ENCODE results near the gene TSPAN10. TPM values are rescaled to one million over a fixed set of nuclear protein-coding genes. Genes with fewer than 3 reads are reported as not detected.

TSPAN10 gene
- total and polyA plus RNA-seq, 9 of the 15 experiments (the other 6 are each of a cell fraction or from before 2014, with no cell fraction given): 0.05 to 0.31 (median 0.13) TPM; not detected in 1

DNA sequence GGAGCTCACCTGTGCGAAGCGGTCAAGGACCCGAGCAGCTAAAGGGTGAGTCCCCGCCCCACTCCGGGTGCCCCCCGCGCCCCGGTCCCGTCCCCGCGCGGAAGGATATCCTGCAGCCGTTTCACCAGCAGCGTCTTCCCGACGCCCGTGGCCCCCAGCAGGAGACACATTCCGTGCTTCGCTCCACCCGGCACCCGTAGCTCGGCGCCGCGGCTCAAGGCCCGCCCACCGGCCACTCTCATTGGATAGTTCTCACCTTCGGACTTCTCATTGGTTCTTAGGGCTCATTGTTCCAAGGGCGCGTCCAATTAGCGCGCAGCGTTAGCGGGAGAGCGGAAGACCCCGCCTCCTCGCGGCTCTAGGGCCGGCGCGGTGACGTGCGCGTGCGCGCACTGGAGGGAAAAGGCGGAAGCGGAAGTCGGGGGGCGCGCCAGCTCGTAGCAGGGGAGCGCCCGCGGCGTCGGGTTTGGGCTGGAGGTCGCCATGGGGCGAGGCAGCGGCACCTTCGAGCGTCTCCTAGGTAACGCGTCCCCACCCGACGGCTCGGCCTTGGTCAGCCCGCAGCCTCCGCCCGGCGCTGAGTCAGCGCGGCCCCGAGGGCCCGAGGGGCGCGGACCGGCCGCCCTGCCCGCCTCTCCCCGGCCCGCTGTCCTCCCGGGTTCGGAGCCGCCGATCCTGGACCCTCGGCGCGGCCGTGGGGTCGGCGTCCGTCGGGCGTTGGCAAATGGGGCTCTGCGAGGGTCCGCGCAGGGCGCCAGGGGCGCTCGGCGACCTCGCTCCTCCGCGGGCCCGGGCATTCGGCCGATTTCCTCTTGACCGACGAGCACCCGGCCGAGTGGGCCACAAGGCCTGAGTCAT lies 46.8 kb downstream of the TSPAN10 start, which contains the start of the genes ARL16 and HGS (continued):
- TF ChIP-seq, protein P1, sequence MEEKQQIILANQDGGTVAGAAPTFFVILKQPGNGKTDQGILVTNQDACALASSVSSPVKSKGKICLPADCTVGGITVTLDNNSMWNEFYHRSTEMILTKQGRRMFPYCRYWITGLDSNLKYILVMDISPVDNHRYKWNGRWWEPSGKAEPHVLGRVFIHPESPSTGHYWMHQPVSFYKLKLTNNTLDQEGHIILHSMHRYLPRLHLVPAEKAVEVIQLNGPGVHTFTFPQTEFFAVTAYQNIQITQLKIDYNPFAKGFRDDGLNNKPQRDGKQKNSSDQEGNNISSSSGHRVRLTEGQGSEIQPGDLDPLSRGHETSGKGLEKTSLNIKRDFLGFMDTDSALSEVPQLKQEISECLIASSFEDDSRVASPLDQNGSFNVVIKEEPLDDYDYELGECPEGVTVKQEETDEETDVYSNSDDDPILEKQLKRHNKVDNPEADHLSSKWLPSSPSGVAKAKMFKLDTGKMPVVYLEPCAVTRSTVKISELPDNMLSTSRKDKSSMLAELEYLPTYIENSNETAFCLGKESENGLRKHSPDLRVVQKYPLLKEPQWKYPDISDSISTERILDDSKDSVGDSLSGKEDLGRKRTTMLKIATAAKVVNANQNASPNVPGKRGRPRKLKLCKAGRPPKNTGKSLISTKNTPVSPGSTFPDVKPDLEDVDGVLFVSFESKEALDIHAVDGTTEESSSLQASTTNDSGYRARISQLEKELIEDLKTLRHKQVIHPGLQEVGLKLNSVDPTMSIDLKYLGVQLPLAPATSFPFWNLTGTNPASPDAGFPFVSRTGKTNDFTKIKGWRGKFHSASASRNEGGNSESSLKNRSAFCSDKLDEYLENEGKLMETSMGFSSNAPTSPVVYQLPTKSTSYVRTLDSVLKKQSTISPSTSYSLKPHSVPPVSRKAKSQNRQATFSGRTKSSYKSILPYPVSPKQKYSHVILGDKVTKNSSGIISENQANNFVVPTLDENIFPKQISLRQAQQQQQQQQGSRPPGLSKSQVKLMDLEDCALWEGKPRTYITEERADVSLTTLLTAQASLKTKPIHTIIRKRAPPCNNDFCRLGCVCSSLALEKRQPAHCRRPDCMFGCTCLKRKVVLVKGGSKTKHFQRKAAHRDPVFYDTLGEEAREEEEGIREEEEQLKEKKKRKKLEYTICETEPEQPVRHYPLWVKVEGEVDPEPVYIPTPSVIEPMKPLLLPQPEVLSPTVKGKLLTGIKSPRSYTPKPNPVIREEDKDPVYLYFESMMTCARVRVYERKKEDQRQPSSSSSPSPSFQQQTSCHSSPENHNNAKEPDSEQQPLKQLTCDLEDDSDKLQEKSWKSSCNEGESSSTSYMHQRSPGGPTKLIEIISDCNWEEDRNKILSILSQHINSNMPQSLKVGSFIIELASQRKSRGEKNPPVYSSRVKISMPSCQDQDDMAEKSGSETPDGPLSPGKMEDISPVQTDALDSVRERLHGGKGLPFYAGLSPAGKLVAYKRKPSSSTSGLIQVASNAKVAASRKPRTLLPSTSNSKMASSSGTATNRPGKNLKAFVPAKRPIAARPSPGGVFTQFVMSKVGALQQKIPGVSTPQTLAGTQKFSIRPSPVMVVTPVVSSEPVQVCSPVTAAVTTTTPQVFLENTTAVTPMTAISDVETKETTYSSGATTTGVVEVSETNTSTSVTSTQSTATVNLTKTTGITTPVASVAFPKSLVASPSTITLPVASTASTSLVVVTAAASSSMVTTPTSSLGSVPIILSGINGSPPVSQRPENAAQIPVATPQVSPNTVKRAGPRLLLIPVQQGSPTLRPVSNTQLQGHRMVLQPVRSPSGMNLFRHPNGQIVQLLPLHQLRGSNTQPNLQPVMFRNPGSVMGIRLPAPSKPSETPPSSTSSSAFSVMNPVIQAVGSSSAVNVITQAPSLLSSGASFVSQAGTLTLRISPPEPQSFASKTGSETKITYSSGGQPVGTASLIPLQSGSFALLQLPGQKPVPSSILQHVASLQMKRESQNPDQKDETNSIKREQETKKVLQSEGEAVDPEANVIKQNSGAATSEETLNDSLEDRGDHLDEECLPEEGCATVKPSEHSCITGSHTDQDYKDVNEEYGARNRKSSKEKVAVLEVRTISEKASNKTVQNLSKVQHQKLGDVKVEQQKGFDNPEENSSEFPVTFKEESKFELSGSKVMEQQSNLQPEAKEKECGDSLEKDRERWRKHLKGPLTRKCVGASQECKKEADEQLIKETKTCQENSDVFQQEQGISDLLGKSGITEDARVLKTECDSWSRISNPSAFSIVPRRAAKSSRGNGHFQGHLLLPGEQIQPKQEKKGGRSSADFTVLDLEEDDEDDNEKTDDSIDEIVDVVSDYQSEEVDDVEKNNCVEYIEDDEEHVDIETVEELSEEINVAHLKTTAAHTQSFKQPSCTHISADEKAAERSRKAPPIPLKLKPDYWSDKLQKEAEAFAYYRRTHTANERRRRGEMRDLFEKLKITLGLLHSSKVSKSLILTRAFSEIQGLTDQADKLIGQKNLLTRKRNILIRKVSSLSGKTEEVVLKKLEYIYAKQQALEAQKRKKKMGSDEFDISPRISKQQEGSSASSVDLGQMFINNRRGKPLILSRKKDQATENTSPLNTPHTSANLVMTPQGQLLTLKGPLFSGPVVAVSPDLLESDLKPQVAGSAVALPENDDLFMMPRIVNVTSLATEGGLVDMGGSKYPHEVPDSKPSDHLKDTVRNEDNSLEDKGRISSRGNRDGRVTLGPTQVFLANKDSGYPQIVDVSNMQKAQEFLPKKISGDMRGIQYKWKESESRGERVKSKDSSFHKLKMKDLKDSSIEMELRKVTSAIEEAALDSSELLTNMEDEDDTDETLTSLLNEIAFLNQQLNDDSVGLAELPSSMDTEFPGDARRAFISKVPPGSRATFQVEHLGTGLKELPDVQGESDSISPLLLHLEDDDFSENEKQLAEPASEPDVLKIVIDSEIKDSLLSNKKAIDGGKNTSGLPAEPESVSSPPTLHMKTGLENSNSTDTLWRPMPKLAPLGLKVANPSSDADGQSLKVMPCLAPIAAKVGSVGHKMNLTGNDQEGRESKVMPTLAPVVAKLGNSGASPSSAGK (IDR thresholded peaks at IDR 0.05): no peak
- TF ChIP-seq, protein P2, sequence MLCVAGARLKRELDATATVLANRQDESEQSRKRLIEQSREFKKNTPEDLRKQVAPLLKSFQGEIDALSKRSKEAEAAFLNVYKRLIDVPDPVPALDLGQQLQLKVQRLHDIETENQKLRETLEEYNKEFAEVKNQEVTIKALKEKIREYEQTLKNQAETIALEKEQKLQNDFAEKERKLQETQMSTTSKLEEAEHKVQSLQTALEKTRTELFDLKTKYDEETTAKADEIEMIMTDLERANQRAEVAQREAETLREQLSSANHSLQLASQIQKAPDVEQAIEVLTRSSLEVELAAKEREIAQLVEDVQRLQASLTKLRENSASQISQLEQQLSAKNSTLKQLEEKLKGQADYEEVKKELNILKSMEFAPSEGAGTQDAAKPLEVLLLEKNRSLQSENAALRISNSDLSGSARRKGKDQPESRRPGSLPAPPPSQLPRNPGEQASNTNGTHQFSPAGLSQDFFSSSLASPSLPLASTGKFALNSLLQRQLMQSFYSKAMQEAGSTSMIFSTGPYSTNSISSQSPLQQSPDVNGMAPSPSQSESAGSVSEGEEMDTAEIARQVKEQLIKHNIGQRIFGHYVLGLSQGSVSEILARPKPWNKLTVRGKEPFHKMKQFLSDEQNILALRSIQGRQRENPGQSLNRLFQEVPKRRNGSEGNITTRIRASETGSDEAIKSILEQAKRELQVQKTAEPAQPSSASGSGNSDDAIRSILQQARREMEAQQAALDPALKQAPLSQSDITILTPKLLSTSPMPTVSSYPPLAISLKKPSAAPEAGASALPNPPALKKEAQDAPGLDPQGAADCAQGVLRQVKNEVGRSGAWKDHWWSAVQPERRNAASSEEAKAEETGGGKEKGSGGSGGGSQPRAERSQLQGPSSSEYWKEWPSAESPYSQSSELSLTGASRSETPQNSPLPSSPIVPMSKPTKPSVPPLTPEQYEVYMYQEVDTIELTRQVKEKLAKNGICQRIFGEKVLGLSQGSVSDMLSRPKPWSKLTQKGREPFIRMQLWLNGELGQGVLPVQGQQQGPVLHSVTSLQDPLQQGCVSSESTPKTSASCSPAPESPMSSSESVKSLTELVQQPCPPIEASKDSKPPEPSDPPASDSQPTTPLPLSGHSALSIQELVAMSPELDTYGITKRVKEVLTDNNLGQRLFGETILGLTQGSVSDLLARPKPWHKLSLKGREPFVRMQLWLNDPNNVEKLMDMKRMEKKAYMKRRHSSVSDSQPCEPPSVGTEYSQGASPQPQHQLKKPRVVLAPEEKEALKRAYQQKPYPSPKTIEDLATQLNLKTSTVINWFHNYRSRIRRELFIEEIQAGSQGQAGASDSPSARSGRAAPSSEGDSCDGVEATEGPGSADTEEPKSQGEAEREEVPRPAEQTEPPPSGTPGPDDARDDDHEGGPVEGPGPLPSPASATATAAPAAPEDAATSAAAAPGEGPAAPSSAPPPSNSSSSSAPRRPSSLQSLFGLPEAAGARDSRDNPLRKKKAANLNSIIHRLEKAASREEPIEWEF (CRISPR knock-in tag; IDR thresholded peaks at IDR 0.05): no peak
- TF ChIP-seq, protein P3, sequence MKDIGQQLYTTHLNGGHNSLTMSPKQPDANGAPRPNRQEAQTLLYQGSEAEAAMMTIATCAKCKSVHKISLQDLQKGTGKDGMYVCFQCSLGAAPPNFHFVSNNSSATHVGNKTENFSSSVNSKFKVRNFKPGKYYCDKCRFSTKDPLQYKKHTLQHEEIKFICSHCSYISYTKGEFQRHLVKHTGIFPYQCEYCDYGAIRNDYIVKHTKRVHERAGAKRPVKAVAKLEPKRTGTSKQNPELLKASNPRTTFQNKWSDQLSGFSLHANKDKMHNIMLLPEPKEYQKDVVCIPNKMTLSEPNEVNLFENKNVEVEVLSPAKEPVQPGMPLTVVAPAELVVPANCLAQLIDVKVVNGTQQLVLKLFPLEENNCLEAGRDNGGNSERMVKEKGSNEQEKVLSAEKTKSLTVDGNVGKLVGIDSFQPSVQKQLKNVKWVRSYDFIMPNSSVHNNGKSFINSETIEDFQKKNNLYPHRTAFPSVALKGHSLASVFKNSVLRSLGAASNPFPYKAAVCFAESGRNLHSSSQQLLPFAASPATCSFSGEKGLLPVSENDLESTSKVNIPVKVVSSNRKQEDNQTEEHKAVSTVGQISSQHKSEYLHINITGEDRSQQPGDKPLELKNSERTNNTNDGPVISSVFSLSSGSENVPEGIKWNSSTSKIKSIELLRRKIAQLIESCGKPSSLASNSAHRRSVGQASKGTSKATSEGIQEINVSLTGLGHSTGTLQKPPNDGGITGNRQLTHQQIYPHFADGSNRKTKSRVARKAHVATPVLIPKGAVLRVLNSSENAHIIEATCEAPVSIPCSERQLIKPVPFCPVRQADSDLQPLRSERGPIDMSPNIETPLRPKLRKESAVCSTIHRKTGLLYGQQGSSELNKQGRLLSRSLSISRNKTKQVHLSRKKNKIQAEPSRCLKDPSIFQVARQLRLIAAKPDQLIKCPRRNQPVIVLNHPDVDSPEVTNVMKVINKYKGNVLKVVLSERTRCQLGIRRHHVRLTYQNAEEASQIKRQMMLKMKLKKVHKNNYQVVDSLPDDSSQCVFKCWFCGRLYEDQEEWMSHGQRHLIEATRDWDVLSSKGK (CRISPR knock-in tag; IDR thresholded peaks at IDR 0.05): no peak
- TF ChIP-seq ILF3 (IDR thresholded peaks at IDR 0.05; ENCODE audit: borderline replicate concordance) (no peak), NBN (IDR thresholded peaks at IDR 0.05; ENCODE audit: low read depth) (no peak)
